Endometrial microvascular endothelial cells (primary cell): ENCODE measurements around the gene CDH26. TPM values are rescaled to one million over a fixed set of nuclear protein-coding genes. Genes with fewer than 3 reads are reported as not detected.
"Not testable (repeated sequence)": the region's sequence is repeated elsewhere in the genome, so short reads cannot be mapped to it uniquely, and the experiment has no call there.

ENCODE experiments used
- in situ Hi-C: cut with HindIII; loops from 2 replicates; pipeline ENCODE4 v1.10.0; 2017; ENCODE audit warnings: low sequenced_read_pairs, low pct_unique_long_range_greater_than_20kb; ENCODE audit errors: inconsistent ontology term
- total RNA-seq: library from RNA; depleted of rRNA; stranded (reverse); fragments of >200 nt; gene quantifications from one replicate; pipeline ENCODE4 v1.2.3, GENCODE V29; 2015; ENCODE audit errors: inconsistent ontology term

CDH26 gene
- total RNA-seq, 1 donor from 2014 or later = 0.65 TPM

GRCh38 chr20:60035486-60035885 lies 77.3 kb downstream of the CDH26 start:
- in situ Hi-C loops = no loop called here

GRCh38 chr20:60036346-60036745 lies 78.1 kb downstream of the CDH26 start:
- in situ Hi-C loops = no loop called here

GRCh38 chr20:60036746-60037499 lies 78.7 kb downstream of the CDH26 start:
- in situ Hi-C loops = no loop called here

GRCh38 chr20:60038400-60039008 lies 80.3 kb downstream of the CDH26 start:
- in situ Hi-C loops = no loop called here

- in situ Hi-C loops = no loop called here
Measured at GRCh38 chr20:60039526-60039925, 81.3 kb downstream of the CDH26 start.

- in situ Hi-C loops = no loop called here
Measured at GRCh38 chr20:60040471-60041162, 82.4 kb downstream of the CDH26 start.

- in situ Hi-C loops = not testable (repeated sequence)
Measured at GRCh38 chr20:60041436-60042165, 83.4 kb downstream of the CDH26 start.

GRCh38 chr20:60043435-60043834 lies 85.2 kb downstream of the CDH26 start:
- in situ Hi-C loops = no loop called here

- in situ Hi-C loops = no loop called here
Measured at GRCh38 chr20:60046011-60046413, 87.8 kb downstream of the CDH26 start.

- in situ Hi-C loops = no loop called here
Measured at GRCh38 chr20:60046436-60046835, 88.2 kb downstream of the CDH26 start.

GRCh38 chr20:60046860-60047259 lies 88.6 kb downstream of the CDH26 start:
- in situ Hi-C loops = no loop called here

- in situ Hi-C loops = no loop called here
Measured at GRCh38 chr20:60048634-60049521, 90.7 kb downstream of the CDH26 start.

- in situ Hi-C loops = no loop called here
Measured at GRCh38 chr20:60049601-60050000, 91.4 kb downstream of the CDH26 start.

GRCh38 chr20:60050193-60050947 lies 92.1 kb downstream of the CDH26 start:
- in situ Hi-C loops = no loop called here

- in situ Hi-C loops = no loop called here
Measured at GRCh38 chr20:60051911-60052310, 93.7 kb downstream of the CDH26 start.

- in situ Hi-C loops = no loop called here
Measured at GRCh38 chr20:60052322-60052721, 94.1 kb downstream of the CDH26 start.

GRCh38 chr20:60053125-60053817 lies 95.0 kb downstream of the CDH26 start:
- in situ Hi-C loops = no loop called here
